Fibroblast of skin of right biceps (primary cell): ENCODE results near the gene C1orf159.

Experiments used
- DNase-seq: peaks from one replicate; pipeline ENCODE4 v3.0.0-alpha.2; 2013

C1orf159 gene

GRCh38 chr1:1033009-1033587 is 82.8 kb downstream of the C1orf159 start:
- DNase-seq = peak; percentile 80

- no peak for DNase-seq
These were observed 83.5 kb downstream of the C1orf159 start for GRCh38 chr1:1032424-1032823.
